ENCODE results near the gene TMEM256. TPM values are rescaled to one million over a fixed set of nuclear protein-coding genes. Genes with fewer than 3 reads are reported as not detected.

Gene TMEM256
- polyA plus RNA-seq, 3 donors = 82.4 to 93.2 (median 86.5) TPM

DNA sequence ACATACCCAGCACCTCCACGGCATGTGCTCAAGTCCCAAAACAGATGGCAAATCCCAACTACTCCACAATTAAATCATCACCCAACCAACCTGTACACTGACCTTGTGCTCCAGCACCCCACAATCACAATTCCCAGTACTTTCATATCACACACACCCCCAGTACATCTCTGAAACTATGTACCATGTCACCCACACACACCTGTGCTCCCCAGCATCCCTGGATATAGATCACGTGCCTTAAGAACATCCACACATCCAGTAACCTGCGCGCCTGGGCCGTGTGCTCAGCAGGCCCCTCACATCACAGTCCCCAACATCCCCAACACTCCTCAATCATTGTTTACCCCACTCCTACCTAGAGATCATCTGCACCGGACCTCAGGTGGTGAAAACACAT lies 5.8 kb upstream of the TMEM256 start:
- no peak for DNase-seq (ENCODE audit: low read depth in 3 of 3, low spot score in 2 of 3)

DNA sequence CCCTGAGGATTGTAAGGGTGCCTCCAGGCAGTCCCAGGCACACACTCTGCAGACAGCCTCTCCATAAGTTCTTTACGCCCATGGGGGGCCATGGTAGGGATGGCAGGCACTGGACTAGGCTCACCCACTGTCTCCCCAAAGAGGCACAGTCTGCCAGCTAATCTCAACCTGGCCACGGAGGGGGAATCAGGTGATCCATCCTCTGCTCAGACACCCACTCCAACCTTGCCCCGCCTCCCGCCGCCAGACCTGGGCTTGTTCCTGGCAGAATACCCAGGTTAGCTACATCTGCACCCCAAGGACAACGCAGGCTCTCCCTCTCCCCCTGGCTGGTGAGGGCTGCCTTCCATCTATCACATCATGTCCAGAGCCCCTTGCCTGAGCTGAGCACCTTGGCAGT lies 5.0 kb upstream of the TMEM256 start:
- DNase-seq (ENCODE audit: low read depth in 3 of 3, low spot score in 2 of 3) = no peak

DNA sequence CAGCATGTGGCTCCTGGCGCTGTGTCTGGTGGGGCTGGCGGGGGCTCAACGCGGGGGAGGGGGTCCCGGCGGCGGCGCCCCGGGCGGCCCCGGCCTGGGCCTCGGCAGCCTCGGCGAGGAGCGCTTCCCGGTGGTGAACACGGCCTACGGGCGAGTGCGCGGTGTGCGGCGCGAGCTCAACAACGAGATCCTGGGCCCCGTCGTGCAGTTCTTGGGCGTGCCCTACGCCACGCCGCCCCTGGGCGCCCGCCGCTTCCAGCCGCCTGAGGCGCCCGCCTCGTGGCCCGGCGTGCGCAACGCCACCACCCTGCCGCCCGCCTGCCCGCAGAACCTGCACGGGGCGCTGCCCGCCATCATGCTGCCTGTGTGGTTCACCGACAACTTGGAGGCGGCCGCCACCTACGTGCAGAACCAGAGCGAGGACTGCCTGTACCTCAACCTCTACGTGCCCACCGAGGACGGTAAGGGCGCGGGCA lies 4.4 kb upstream of the TMEM256 start:
- no peak for DNase-seq (ENCODE audit: low read depth in 3 of 3, low spot score in 2 of 3)

DNA sequence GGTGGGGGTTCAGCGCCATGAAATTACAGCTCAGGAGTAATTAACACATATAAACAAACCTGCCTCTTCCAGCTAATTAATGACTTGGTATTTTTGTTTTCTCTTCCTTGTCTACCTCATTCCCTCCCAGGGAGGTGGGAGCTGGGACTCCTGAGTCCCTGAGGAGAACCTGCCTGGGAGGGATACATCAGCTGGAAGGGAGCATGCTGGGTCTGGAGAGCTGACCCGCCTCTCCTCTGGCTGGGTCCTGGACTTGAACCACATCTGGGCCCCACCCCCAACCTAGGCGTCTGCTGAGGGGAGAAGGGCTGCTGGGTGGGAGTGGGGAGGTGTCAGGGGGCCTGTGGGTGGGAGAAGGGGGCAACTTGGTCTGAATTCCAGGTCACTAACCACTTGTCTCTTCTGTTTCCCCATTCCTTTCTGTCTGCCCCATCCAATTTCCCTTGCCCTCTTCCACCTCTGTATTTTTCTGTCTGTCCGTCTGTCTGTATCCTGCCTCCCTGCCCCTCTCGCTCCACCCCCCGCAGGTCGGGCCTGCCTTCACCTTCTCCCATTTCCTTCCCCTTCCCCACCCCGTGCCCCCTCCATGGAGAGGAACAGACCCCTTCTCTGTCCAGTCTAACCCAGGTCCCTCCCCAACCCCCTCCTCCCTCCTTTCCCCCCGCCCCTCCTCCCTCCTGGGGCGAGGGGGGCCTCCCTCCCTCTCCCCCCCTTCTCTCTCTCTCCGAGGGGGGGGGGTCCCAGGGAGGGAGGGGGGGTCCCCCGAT lies 3.8 kb upstream of the TMEM256 start, which contains the start of gene NLGN2:
Gene NLGN2 (plus strand): TSS at position 361 of the 767 bp plus-strand sequence. CDS start 411 bp downstream, outside the sequence.
- no peak for DNase-seq (ENCODE audit: low read depth in 3 of 3, low spot score in 2 of 3)

DNA sequence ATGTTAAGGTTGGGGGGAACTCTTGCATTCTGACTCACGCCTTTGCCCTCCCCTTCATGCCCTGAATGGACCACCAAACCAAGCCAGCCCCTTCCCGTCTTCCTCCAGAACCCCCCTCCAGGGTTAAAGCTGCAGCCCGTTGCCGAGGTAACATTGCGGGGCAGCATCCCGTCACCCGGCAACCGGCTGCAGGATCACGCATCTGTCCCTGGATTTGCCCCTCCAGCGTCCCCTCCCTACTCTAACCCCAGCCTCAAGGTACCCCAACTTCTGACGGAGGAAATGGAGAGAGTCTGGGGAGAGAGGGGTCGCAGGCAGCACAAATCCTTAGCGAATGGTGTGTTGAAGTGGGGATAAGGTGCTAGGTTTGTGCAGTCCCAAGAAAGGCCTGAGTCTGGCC lies 3.2 kb upstream of the TMEM256 start:
- no peak for DNase-seq (ENCODE audit: low read depth in 3 of 3, low spot score in 2 of 3)

DNA sequence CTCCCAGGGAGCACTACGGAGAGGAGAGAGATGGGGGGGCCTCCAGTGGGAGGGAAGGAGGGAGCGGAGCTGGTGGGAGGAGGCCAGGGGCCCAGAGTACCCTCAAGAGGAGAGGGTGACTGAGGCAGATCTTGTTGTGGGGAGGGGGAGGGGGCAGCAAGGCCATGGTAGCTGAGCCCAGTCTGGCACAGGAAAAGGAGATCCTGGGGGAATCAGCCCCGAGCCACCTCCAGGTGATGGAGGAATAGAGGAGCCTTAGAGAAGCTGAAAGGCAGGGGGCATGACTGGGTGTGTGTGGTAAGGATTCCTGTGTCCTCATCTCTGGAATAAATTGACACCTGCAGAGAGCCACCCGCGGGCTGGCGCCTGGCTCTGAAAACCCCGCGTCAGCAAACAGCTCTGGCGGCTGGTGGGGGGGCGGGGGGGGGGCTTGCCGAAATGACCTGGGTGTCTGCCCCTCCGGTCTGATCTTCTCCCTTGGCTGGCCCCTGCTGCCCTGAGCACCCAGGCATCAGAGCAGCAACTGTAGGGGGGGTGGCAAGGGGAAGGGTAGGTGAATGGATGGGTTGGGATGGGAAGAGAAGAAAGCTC lies 2.4 kb upstream of the TMEM256 start:
- no peak for DNase-seq (ENCODE audit: low read depth in 3 of 3, low spot score in 2 of 3)

DNA sequence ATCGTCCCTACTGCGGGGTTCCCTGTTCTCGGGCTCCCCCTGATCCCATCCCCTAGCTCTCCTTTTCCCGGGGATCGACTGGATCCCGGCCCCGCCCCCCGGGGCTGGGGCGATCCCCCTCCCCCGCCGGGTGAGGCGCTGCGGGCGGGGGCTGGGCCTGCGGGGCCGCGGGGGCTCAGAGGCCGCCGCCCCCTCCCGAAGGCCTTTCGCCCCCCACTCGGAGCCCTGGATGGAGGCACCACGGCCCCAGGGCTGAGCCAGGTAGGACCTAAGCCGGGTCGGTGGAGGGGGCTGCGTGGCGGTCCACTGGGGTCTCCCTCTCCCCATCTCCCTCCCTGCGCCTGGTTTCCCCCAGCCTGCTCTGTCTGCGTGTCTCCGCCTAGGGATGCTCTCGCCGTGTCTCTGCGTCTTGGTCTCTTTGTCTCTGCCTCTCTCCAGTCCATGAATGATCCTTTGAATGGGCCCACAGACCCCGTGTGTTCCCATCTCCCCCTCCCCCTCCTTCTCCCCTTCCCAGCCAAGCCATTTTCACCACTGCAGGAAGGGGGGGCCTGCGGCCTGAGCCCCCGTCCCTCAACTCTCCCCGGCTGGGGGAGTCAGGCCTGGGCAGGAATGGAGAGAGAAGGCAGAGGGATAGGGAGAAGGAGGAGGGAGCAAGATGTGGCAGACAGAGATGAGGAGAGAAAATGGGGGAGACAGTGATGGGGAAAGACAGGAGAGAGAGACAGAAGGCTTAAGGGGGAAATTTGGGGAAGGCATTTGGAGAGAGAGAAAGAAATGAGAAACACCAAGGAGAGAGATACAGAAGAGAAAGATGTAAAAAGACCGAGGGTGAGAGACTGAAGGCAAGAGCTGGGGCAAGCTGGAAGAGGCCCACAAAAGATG lies 1.7 kb upstream of the TMEM256 start:
- DNase-seq (ENCODE audit: low read depth in 3 of 3, low spot score in 2 of 3) = no peak

DNA sequence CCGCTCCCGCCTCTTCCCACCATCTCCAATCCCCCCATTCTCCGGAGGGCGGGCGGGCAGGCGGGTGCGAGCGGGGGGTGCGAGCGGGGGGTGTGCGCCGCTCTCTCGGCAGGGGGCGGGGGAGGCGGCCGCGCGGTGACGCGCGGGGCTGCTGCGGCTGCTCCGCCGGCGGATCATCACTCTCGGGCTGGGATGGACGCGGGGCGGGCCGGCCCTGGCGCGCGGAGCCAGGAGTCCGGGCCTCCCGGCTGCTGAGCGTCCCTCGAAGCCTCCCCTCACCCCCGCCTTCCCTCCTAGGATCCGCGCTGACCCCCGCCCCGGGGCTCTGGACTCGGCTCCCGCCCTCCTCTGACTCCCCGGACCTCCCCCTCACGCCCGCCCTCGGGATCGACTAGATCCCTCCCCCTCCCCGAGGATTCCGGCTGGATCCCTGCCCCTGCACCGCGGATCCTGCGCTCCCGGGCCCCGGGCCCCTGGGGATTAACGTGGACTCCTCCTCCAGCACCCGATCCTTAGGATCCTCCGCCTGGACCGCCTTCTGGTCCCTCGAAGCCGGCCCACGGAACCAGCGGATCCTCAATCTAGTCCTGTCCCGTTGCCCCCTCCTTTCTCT lies 946 bp upstream of the TMEM256 start:
- no peak for DNase-seq (ENCODE audit: low read depth in 3 of 3, low spot score in 2 of 3)

DNA sequence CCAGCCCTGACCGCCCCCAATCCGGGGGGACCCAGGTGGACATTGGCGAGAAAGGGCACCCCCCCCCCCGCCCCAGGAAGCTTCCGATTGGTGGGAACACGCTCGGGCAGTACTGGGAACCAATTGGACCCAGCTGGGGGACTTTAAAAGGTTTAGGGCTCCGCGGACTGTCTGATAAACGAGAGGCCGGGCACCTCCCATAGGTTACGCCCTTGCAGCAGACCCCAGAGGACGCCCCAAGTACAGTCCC lies 245 bp downstream of the TMEM256 start:
- DNase-seq (ENCODE audit: low read depth in 3 of 3, low spot score in 2 of 3) = peak in 1 of 3 donors; percentile 61

DNA sequence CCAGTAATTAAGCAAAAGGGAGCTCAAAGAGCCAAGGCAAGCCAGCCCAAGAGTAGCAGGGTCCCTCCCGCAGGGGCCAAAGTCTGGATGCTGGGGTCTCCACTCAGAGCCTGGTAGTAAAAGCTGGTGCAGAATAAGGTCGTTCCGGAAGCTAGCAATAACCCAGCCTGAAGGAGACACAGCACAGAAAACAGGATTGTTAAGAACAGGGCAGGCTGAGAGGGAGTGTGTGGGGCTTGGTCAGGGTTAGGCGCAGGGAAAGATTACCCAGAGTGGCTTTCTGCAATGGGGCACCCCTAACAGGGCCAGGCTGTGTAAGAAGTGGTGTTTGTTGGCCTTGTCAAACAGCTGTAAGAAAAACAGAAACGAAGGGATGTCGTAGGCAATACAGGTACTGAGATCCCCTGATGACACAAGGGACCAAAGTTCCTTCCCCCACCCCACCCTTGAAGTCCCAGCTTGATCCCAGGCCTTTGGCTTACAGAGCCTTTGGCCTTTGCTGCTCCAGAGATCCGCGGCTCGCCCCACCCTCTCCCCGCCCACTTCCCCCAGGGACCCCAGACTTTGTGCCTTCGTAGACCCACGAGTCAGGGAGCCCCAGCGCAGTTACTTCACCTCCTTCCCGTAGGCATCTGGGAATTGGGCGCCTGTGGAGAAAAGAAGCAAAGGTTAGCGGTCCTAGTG lies 712 bp downstream of the TMEM256 start:
- peak in 1 of 3 donors; percentile 32 for DNase-seq (ENCODE audit: low read depth in 3 of 3, low spot score in 2 of 3)

DNA sequence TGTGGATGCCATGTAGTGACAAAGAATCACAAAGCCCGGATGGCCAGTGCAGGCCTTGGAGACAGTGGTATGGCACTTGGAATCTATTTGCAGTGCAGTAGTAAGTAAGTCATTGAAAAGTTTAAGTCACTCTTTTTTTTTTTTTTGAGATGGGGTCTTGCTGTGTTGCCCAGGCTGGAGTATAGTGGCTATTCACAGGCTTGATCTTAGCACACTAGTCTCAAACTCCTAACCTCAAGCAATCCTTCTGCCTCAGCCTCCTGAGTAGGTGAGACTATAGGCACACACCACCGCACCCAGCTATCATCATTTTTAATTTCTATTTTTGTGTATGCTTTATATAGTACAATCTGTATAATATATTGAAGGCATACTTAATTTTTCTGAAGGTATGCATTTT lies 5.3 kb downstream of the TMEM256 start:
- DNase-seq (ENCODE audit: low read depth in 3 of 3, low spot score in 2 of 3) = no peak

DNA sequence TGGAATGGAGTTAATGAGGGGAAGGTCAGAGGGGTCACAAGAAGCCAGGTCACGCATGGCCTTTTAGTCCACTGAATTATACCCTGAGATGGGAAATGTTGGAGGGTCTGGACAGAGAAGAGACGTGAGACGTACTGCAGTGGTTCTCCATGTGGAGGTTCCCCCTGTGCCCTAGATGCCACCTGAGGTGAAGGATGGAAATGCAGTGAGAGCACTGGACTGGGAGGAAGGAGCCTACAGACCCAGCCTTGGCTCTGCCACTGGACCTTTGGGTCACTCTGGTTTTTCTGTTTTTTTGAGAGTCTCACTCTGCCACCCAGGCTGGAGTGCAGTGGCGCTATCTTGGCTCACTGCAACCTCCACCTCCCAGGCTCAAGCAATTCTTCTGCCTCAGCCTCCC lies 7.8 kb downstream of the TMEM256 start:
- no peak for DNase-seq (ENCODE audit: low read depth in 3 of 3, low spot score in 2 of 3)

DNA sequence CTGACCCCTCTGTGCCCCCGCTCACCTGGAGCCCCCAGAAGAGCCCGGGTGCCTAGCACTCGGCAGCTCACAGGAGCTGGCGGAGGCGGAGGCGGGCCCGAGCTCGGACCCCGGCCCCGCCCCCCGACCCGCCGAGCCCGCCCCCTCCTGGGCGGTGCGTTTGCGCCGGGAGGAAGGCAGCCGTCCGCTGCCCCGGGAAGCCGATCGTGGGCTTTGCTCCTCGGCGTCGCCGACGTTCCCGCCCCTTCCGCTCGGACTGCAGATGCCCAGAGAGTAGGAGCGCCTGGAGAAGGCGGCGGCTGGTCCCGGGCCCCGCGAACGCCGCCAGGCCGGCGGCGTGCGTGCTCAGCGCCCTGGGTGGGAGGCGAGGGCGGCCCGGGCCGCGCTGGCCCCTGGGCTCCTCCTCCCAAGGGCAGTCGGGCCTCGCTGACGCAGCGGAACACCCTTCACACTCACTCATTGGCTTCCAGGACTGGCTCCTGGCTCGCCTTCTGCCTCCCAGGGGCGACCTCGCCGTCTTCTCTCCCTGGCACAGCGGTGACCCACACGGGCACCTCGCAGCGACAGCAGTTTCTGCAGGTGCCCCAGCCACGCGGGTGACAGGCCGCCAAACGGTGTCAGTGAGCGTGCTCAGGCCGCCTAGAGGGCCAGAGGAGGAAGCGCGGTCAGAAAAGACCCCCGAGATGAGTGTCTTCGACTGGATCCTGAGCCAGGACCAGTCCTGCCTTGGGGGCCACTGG lies 9.3 kb downstream of the TMEM256 start, which contains the start of gene PLSCR3:
Gene PLSCR3 (minus strand): TSS at position 74 of the 740 bp plus-strand sequence. CDS start 415 bp downstream, outside the sequence.
- DNase-seq (ENCODE audit: low read depth in 3 of 3, low spot score in 2 of 3) = peak in 1 of 3 donors; percentile 77

DNA sequence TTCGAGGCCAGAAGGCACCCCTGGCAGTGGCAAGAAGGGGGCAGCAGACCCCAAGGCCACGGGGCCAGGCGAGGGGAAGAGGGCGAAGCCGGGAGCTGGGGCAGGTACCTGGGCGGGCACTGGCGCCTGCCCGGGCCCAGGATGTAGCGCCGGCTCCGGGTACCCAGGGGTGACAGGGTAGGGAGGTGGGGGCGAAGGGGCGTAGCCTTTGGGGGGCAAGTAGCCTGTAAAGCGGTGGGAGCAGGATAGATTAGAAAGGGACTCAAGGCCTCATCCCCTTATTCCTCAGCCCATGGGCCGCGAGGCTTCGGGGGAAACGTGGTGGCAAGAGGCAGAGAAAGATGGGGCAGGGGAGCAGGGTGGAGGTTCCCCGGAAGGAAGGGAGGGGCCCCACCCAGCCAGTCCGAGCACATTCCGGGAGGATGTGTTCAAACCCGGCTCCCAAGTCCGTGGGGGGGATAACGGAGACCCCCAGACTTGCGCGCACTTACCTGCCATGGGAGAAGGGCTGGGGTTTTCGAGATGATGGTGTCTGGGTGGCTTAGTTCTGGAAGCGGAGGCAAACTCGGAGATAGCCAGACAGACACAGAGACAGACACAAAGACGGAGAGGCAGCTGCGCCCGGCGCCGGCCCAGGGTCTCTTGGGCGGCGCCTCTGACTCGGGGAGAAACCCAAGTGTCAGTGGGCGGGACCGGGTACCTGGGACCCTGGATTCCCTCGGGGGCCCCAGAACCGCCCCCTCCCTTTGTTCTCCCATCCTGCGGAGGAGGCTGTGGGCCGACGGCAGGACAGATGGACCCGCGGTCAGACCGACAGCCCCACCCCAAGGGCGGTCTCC lies 10.1 kb downstream of the TMEM256 start:
- DNase-seq (ENCODE audit: low read depth in 3 of 3, low spot score in 2 of 3) = no peak

DNA sequence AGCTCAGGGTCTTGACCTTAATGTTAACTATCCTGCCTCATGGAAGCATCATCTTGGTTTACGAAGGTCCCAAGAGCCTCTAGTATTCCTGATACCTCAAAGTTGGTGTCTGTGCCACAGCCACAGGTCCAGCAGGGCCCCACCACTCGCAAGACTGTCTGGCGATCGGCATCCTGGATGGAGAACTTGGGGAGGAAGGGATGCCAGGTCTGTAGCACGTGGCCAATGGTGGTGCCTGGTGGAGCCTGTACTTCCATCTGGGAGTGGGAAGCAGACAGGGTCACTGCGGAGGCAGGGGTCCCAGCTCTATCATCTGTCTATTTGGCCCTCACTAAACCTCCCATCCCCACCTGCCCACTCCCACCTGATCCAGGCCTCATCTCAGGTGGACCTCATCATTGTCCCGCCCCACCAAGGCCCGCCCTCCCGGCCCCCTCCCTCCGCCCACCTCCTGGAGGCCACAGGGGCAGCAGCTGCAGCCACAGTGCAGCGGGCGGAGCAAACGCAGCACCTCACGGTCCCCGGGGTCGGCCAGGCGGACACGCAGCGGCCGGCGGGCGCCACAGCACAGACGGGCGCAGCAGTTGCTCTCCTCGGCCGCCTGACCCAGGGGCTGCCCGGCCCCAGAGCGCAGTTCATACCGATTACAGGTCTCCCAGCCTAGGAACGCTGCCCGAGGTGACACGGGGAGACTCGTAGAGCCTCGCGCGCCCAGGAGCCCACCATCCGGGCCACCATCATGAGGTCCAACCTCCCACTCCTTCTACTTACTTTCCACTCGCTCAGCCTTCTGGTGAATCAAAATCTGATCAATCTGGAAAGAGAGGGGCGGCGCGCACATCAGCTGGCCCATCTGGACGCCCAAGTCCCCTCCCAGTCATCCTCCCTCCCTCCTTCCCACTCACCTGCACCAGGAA lies 10.9 kb downstream of the TMEM256 start:
- DNase-seq (ENCODE audit: low read depth in 3 of 3, low spot score in 2 of 3) = no peak

DNA sequence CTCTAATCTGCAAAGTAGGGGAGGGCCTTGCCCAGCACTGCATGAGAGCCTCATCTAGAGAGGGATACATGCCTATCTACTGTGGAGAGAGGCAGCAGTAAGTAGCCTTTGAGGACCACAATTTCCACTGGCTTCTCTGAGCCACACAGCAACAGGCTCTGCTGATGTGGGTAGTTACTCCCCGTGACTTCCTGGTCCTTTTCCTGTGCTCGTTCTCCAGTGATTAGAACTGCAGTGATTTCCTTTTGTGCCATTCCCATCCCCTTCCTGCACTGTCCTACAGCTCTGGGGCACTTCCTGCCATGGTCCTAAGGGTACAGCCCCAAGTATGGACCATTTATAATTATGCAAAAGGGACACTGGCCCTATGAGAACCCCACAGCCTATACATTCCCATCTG lies 12.6 kb downstream of the TMEM256 start:
- DNase-seq (ENCODE audit: low read depth in 3 of 3, low spot score in 2 of 3) = no peak

Data from right renal cortex interstitium (tissue), 3 donors.